SK-N-SH (cell line): ENCODE data around the gene LSR. TPM values are rescaled to one million over a fixed set of nuclear protein-coding genes. Genes with fewer than 3 reads are reported as not detected.

ENCODE experiments used
- CTCF ChIA-PET: fragments of 300-600, 350-600 bp; formaldehyde crosslinking; extraction: SDS; loops from one replicate; lab custom pipeline; 2021; lab: Yijun Ruan, JAX
- POLR2A ChIA-PET: fragments of 350-600 bp; sonication (Branson Sonifier 250); formaldehyde crosslinking; extraction: SDS; loops from one replicate; lab custom pipeline; 2020; ENCODE audit warnings: antibody characterized with exemption, inconsistent platforms; lab: Yijun Ruan, JAX
- DNase-seq: peaks from one replicate; pipeline ENCODE4 v3.0.0; 2012
- H2AFZ ChIP-seq: fragments of 200-600 bp; sonication (generic); 2 replicates; pipeline ENCODE4 v1.8.1; 2016; ENCODE audit warnings: antibody characterized with exemption, mild to moderate bottlenecking, low read depth
- H3F3A ChIP-seq: fragments of 200-600 bp; sonication (generic); replicated peaks from 2 replicates; pipeline ENCODE3; 2016; ENCODE audit warnings: antibody characterized with exemption, mild to moderate bottlenecking; ENCODE audit not compliant: insufficient read depth
- H3K27ac ChIP-seq, 2 experiments: fragments of 200-500 bp in 1 of 2; fragments of 200-600 bp in 1 of 2; sonication (Bioruptor generic) in 1 of 2; sonication (generic), shearing (Covaris generic) in 1 of 2; 2 replicates each; pipeline versions ENCODE4 v1.5.1 to v1.6.1; 2014 to 2016; ENCODE audit warnings: low read depth in 2 of 2, inconsistent platforms in 1 of 2, low read length in 1 of 2, mild to moderate bottlenecking in 1 of 2, mixed read lengths in 1 of 2
- H3K27me3 ChIP-seq: fragments of 200-600 bp; sonication (generic), shearing (Covaris generic); 2 replicates; pipeline ENCODE4 v1.6.1; 2016; ENCODE audit warnings: mixed run types; ENCODE audit not compliant: insufficient read depth
- H3K36me3 ChIP-seq, 2 experiments: fragments of 200-500 bp in 1 of 2; fragments of 200-600 bp in 1 of 2; sonication (Bioruptor generic) in 1 of 2; sonication (generic) in 1 of 2; replicated peaks in 1 of 2; 2 replicates each; pipeline versions ENCODE3 to v1.5.1; 2014 to 2016; ENCODE audit warnings: low read length in 1 of 2, mild to moderate bottlenecking in 1 of 2; ENCODE audit not compliant: insufficient read depth in 2 of 2, control insufficient read depth in 1 of 2
- H3K4me1 ChIP-seq, 2 experiments: fragments of 200-500 bp in 1 of 2; fragments of 200-600 bp in 1 of 2; sonication (Bioruptor generic) in 1 of 2; sonication (generic), shearing (Covaris generic) in 1 of 2; 2 replicates each; pipeline versions ENCODE4 v1.5.1 to v1.6.1; 2014 to 2016; ENCODE audit warnings: low read depth in 1 of 2, low read length in 1 of 2, mixed run types in 1 of 2; ENCODE audit not compliant: insufficient read depth in 2 of 2, control insufficient read depth in 1 of 2
- H3K4me2 ChIP-seq: fragments of 200-600 bp; sonication (generic), shearing (Covaris generic); 2 replicates; pipeline ENCODE4 v1.6.1; 2017; ENCODE audit warnings: mixed run types
- H3K4me3 ChIP-seq, 2 experiments: fragments of 200-500 bp in 1 of 2; fragments of 200-600 bp in 1 of 2; sonication (Bioruptor generic) in 1 of 2; sonication (generic), shearing (Covaris generic) in 1 of 2; 2 replicates each; pipeline versions ENCODE4 v1.5.1 to v1.8.1; 2014 to 2016; ENCODE audit warnings: low read depth in 2 of 2, inconsistent platforms in 1 of 2, low read length in 1 of 2, mild to moderate bottlenecking in 1 of 2, mixed read lengths in 1 of 2, moderate library complexity in 1 of 2
- H3K79me2 ChIP-seq: fragments of 200-600 bp; sonication (generic); 2 replicates; pipeline ENCODE4 v1.8.1; 2017; ENCODE audit warnings: mild to moderate bottlenecking; ENCODE audit not compliant: insufficient read depth
- H3K9ac ChIP-seq: fragments of 200-600 bp; sonication (generic); 2 replicates; pipeline ENCODE4 v1.6.1; 2017; ENCODE audit warnings: mixed run types
- H3K9me2 ChIP-seq: fragments of 200-600 bp; sonication (generic); 2 replicates; pipeline ENCODE4 v1.6.1; 2017; ENCODE audit warnings: mixed run types
- H3K9me3 ChIP-seq: fragments of 200-600 bp; sonication (generic); 2 replicates; pipeline ENCODE4 v1.6.1; 2017; ENCODE audit warnings: mixed run types, mild to moderate bottlenecking, moderate library complexity
- H4K20me1 ChIP-seq: fragments of 200-600 bp; sonication (generic); 2 replicates; pipeline ENCODE4 v1.6.1; 2017; ENCODE audit warnings: mild to moderate bottlenecking, mixed run types; ENCODE audit not compliant: insufficient read depth
- FOXJ3 ChIP-seq: sonication (generic); formaldehyde crosslinking; IDR thresholded peaks from 2 replicates; pipeline ENCODE4 v1.5.1; 2020; ENCODE audit warnings: mild to moderate bottlenecking, missing genetic modification reagents
- FOXM1 ChIP-seq: IDR thresholded peaks from 2 replicates; pipeline ENCODE4 v1.4.0; 2012; ENCODE audit warnings: low read depth, mild to moderate bottlenecking
- GATA2 ChIP-seq: sonication (generic); formaldehyde crosslinking; IDR thresholded peaks from 2 replicates; pipeline ENCODE4 v1.5.0; 2020; ENCODE audit warnings: mild to moderate bottlenecking, missing genetic modification reagents
- MAX ChIP-seq: IDR thresholded peaks from 2 replicates; pipeline ENCODE4 v1.4.0; 2012; ENCODE audit warnings: low read depth
- MEF2A ChIP-seq: IDR thresholded peaks from 2 replicates; pipeline ENCODE4 v1.4.0; 2012; ENCODE audit warnings: low read depth, borderline replicate concordance
- NRF1 ChIP-seq: IDR thresholded peaks from 2 replicates; pipeline ENCODE4 v1.6.1; 2012; ENCODE audit warnings: low read depth, mild to moderate bottlenecking, low read length
- POLR2AphosphoS5 ChIP-seq: IDR thresholded peaks from 2 replicates; pipeline ENCODE4 v1.6.1; 2012; ENCODE audit warnings: low read depth, low read length
- RCOR1 ChIP-seq: fragments of 150-350 bp; IDR thresholded peaks from 2 replicates; pipeline ENCODE4 v1.6.1; 2017; ENCODE audit warnings: antibody characterized with exemption, low read length
- ZBTB33 ChIP-seq: IDR thresholded peaks from 2 replicates; pipeline ENCODE4 v1.4.0; 2012; ENCODE audit warnings: low read depth, borderline replicate concordance
- WGBS: methylation state at CpG from one replicate; pipeline ENCODE4 v1.1.6; 2017; ENCODE audit warnings: low lambda C conversion rate; 5-methylcytosine and 5-hydroxymethylcytosine counted together
- polyA plus RNA-seq, 3 experiments: library from polyadenylated mRNA; depleted of rRNA; stranded (reverse); fragments of >200 nt; gene quantifications; 2 replicates each; pipeline ENCODE4 v1.2.3, GENCODE V29; 2012
- TF ChIP-seq, protein P1 (sequence below): IDR thresholded peaks from 2 replicates; pipeline ENCODE4 v1.6.1; 2012; ENCODE audit warnings: mild to moderate bottlenecking, low read depth, low read length, moderate library complexity
- TF ChIP-seq, protein P2 (sequence below): fragments of 200-600 bp; sonication (generic); IDR thresholded peaks from 2 replicates; pipeline ENCODE4 v1.6.1; 2017; ENCODE audit warnings: antibody characterized with exemption, mild to moderate bottlenecking, moderate library complexity

The LSR gene
- polyA plus RNA-seq, 1 of the 3 experiments (the other 2 are of a cell fraction) = 0.62 TPM

GRCh38 chr19:35216833-35217648 lies 31.8 kb upstream of the LSR start:
- 30% methylated on average over 3 of the region's 3 CpGs for WGBS
- no peaks in the 10 kb centered on the region for H4K20me1 ChIP-seq
- H3K79me2 ChIP-seq = no peaks in the 10 kb centered on the region
- TF ChIP-seq RCOR1 (no peak), FOXJ3 (CRISPR knock-in tag) (no peak), MEF2A (no peak), POLR2AphosphoS5 (no peak), GATA2 (no peak), NRF1 (no peak), FOXM1 (no peak), MAX (no peak), ZBTB33 (no peak)
- TF ChIP-seq, protein P1, sequence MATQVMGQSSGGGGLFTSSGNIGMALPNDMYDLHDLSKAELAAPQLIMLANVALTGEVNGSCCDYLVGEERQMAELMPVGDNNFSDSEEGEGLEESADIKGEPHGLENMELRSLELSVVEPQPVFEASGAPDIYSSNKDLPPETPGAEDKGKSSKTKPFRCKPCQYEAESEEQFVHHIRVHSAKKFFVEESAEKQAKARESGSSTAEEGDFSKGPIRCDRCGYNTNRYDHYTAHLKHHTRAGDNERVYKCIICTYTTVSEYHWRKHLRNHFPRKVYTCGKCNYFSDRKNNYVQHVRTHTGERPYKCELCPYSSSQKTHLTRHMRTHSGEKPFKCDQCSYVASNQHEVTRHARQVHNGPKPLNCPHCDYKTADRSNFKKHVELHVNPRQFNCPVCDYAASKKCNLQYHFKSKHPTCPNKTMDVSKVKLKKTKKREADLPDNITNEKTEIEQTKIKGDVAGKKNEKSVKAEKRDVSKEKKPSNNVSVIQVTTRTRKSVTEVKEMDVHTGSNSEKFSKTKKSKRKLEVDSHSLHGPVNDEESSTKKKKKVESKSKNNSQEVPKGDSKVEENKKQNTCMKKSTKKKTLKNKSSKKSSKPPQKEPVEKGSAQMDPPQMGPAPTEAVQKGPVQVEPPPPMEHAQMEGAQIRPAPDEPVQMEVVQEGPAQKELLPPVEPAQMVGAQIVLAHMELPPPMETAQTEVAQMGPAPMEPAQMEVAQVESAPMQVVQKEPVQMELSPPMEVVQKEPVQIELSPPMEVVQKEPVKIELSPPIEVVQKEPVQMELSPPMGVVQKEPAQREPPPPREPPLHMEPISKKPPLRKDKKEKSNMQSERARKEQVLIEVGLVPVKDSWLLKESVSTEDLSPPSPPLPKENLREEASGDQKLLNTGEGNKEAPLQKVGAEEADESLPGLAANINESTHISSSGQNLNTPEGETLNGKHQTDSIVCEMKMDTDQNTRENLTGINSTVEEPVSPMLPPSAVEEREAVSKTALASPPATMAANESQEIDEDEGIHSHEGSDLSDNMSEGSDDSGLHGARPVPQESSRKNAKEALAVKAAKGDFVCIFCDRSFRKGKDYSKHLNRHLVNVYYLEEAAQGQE = no peak
- TF ChIP-seq, protein P2, sequence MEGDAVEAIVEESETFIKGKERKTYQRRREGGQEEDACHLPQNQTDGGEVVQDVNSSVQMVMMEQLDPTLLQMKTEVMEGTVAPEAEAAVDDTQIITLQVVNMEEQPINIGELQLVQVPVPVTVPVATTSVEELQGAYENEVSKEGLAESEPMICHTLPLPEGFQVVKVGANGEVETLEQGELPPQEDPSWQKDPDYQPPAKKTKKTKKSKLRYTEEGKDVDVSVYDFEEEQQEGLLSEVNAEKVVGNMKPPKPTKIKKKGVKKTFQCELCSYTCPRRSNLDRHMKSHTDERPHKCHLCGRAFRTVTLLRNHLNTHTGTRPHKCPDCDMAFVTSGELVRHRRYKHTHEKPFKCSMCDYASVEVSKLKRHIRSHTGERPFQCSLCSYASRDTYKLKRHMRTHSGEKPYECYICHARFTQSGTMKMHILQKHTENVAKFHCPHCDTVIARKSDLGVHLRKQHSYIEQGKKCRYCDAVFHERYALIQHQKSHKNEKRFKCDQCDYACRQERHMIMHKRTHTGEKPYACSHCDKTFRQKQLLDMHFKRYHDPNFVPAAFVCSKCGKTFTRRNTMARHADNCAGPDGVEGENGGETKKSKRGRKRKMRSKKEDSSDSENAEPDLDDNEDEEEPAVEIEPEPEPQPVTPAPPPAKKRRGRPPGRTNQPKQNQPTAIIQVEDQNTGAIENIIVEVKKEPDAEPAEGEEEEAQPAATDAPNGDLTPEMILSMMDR = no peak
- no peak overlapping the region for H3K4me2 ChIP-seq
- H2AFZ ChIP-seq = no peak overlapping the region
- H3K27ac ChIP-seq = no peak overlapping the region
- H3K9me2 ChIP-seq = no peaks in the 10 kb centered on the region
- H3K4me3 ChIP-seq = no peak overlapping the region
- DNase-seq = no peak
- POLR2A ChIA-PET = no interaction called here
- H3K27me3 ChIP-seq = no peaks in the 10 kb centered on the region
- no peak overlapping the region for H3K9ac ChIP-seq
- no peaks in the 10 kb centered on the region for H3K36me3 ChIP-seq
- CTCF ChIA-PET = no interaction called here
- H3K4me1 ChIP-seq = peaks cover 8 to 9% of the 10 kb centered on the region in 2 experiments; a peak in 2 of 4 replicates
- H3F3A ChIP-seq = no peaks in the 10 kb centered on the region
- H3K9me3 ChIP-seq = no peaks in the 10 kb centered on the region
